Right cardiac atrium (tissue), 5 donors: ENCODE data around the gene MT1M. TPM values are rescaled to one million over a fixed set of nuclear protein-coding genes. Genes with fewer than 3 reads are reported as not detected.
"Not testable (repeated sequence)": the region's sequence is repeated elsewhere in the genome, so short reads cannot be mapped to it uniquely, and the experiment has no call there.

Experiments used
- ATAC-seq, 2 donors: fragments of 200-7000 bp; cut with Tn5 transposase; one replicate each; pipeline versions ENCODE4 v1.8.0 to v1.9.1; 2020; ENCODE audit warnings: moderate library complexity in 2 of 2, mild to moderate bottlenecking in 1 of 2
- DNase-seq, 3 donors: peaks; one replicate each; pipeline ENCODE4 v3.0.0-alpha.2; 2020
- H3K27ac ChIP-seq: one replicate; pipeline ENCODE4 v1.5.1; 2013; ENCODE audit warnings: mild to moderate bottlenecking, low read length, control low read depth, moderate library complexity
- H3K27me3 ChIP-seq: one replicate; pipeline ENCODE4 v1.6.1; 2013; ENCODE audit not compliant: control insufficient read depth, insufficient read depth
- H3K4me1 ChIP-seq: one replicate; pipeline ENCODE4 v1.6.1; 2013; ENCODE audit warnings: low read length; ENCODE audit not compliant: control insufficient read depth, insufficient read depth
- H3K4me3 ChIP-seq: one replicate; pipeline ENCODE4 v1.5.1; 2013; ENCODE audit warnings: low read length, control low read depth
- H3K9me3 ChIP-seq: one replicate; pipeline ENCODE4 v1.6.1; 2013; ENCODE audit warnings: low read length; ENCODE audit not compliant: control insufficient read depth
- WGBS: extraction: QIAGEN DNeasy Blood & Tissue Kit; methylation state at CpG from one replicate; pipeline ENCODE4 v1.1.7; 2013; 5-methylcytosine and 5-hydroxymethylcytosine counted together
- intact Hi-C, 4 donors: fragments of 100-400 bp; cut with DNase I; formaldehyde crosslinking; loops; one replicate each; pipeline versions ENCODE4 v1.11.0 to v1.14.0; 2022 to 2023
- polyA plus RNA-seq: library from polyadenylated mRNA; stranded (reverse); fragments of 200-250 nt; gene quantifications from one replicate; pipeline ENCODE4 v1.2.3, GENCODE V29; 2013
- total RNA-seq, 4 donors: library from RNA; stranded (reverse); fragmentation: NEBNext Ultra II Directional; extraction: Animal tissue kit (Norgen Biotek cat#: 25700); gene quantifications; one replicate each; pipeline ENCODE4 v1.2.1, GENCODE V29; 2021
- donor health status: healthy with polysubstance abuse.
- donor health status: DM: no; HTN: yes; CAD: no.
- donor health status: DM: no; HTN: no; CAD: no.
- donor health status: DM: no; HTN: yes; CAD: no; lungs with severe emphysema.
- donor health status: DM: yes; HTN: yes; CAD: no.

The MT1M gene
- total and polyA plus RNA-seq, 5 donors = 3.0 to 26.7 (median 7.8) TPM

DNA sequence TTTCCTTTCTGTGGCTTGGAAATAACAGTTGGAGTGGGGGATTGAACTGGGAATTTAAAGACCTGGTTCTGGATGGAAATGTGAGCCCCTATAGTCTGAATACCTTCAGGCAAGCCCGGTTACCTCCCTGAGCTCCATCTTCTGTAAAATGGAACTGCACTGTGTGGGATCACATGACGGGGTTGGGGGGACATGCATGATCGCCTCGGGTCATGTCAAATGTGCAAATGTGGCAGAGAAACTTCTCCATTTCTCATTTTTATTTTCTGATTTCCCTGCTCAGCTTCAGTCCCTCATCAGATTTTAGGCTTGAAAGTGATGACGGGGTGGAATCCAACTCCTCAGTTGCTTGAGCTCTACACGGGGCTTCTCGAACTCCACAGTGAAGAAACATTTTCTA lies 20.8 kb downstream of the MT1M start:
- WGBS = 73% methylated on average over 7 of the region's 7 CpGs
- intact Hi-C loops = no loop called here
- Histone ChIP-seq H3K4me3 (no peak overlapping the region), H3K27ac (no peak overlapping the region), H3K4me1 (no peaks in the 10 kb centered on the region), H3K27me3 (no peaks in the 10 kb centered on the region), H3K9me3 (no peaks in the 10 kb centered on the region)
- no peak for ATAC-seq
- DNase-seq = no peak

DNA sequence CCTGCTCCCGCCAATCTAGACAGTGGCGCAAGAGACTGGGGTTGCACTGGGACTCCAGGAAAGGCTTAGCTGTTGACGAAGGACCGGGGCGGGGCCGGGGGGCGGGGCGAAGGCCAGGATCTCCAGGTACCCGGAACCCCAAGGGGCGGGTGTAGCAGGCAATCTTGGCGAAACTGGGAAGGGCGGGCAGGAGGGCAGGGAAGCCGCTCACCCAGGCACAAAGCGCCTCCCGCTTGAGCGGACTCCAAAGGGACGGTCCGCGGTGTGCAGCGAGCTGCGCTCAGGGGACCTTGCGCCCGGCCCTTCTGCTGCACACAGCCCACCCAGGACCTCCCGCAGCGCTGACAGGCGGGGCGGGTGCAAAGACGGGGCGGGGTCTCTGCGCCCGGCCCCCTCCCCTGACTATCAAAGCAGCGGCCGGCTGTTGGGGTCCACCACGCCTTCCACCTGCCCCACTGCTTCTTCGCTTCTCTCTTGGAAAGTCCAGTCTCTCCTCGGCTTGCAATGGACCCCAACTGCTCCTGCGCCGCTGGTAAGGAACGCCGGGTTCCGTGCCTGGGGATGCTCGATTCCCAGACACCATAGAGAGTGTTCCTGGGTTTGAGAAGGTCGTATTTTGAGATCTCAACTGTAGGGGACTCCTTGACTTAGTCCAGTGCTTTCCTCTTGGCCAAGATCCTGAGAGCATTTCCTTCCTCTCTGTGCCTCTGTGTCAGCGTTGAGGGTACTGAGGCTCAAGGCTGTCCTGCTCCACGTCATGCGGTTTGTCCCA lies 25.3 kb downstream of the MT1M start, which contains the start of gene MT1F:
Gene MT1F (plus strand): TSS at position 405 of the 772 bp plus-strand sequence. CDS start 100 bp downstream, at position 505.
- 1% methylated on average over 46 of the region's 46 CpGs for WGBS
- Histone ChIP-seq H3K9me3 (no peaks in the 10 kb centered on the region), H3K4me1 (no peaks in the 10 kb centered on the region), H3K27ac (no peak within 1 kb of the TSS), H3K27me3 (no peaks in the 10 kb centered on the region), H3K4me3 (peak within 1 kb of the TSS; percentile 66)
- DNase-seq = peak; percentile 77 to 89 (median 88)
- peak; percentile 90 to 91 for ATAC-seq
- intact Hi-C loops = no loop called here

GRCh38 chr16:56658327-56658875 lies 25.9 kb downstream of the MT1M start:
- no peaks in the 10 kb centered on the region for H3K27me3 ChIP-seq
- ATAC-seq (no peak), DNase-seq (peak in 2 of 3 donors; percentile 75 to 82)
- no peaks in the 10 kb centered on the region for H3K4me1 ChIP-seq
- 35% methylated on average over 10 of the region's 10 CpGs for WGBS
- H3K27ac ChIP-seq = no peak overlapping the region
- peak overlapping the region; percentile 66 for H3K4me3 ChIP-seq
- intact Hi-C loops = no loop called here
- no peaks in the 10 kb centered on the region for H3K9me3 ChIP-seq

- intact Hi-C loops = no loop called here
- Histone ChIP-seq H3K4me1 (no peaks in the 10 kb centered on the region), H3K9me3 (no peaks in the 10 kb centered on the region), H3K27ac (no peak overlapping the region), H3K27me3 (no peaks in the 10 kb centered on the region), H3K4me3 (peak overlapping the region; percentile 1)
- ATAC-seq (no peak), DNase-seq (no peak)
- 11% methylated on average over 48 of the region's 48 CpGs for WGBS
Observed at GRCh38 chr16:56662357-56663354, 30.2 kb downstream of the MT1M start.

- Histone ChIP-seq H3K27me3 (no peaks in the 10 kb centered on the region), H3K4me1 (peaks cover under 1% of the 10 kb centered on the region), H3K9me3 (no peaks in the 10 kb centered on the region), H3K27ac (no peak overlapping the region), H3K4me3 (no peak overlapping the region)
- intact Hi-C loops = no loop called here
- ATAC-seq (no peak), DNase-seq (no peak)
- 93% methylated on average over 1 of the region's 1 CpG for WGBS
Observed at GRCh38 chr16:56664506-56664905, 32.0 kb downstream of the MT1M start.

DNA sequence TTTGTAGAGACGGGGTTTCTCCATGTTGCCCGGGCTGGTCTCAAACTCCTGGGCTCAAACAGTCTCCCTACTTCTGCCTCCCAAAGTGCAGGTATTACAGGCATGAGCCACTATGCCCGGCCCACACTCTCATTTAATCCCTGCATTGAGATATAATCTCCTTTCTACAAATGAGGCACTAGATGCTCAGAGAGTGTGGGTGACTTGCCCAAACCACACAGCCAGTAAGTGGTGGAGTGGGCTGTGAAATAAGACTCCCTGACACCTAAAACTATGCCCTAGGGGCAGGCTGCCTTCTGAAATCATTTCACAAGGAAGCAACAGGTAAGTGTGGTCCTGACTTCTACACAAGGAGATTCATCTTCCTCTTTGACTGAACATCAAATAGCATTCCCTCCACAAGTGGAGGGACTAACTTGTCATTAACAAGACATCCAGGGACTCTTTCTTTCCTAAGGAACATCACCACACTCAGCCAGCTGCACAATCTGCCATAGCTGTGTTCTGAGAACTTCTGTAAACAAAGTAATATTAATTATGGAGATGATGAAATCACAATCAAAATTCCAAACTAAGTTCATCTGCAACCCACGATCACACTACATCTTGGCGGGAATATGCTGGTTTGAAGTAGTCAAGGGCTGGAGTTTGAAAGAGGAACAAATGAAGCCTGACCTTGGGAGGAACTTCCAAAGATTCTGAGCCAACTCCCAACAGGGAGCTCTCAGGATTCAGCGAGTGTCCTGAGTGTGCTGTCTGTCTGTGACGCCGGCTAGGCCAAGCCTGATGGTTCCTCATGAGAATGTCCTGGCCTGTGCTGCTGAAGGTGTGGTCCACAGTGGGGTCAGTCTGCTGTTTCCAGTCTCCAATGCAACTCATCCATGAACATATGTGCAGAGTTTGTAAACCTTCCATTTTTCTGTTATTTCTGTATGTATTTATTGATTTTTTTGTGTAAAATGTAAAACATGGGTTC lies 33.1 kb downstream of the MT1M start:
- H3K27ac ChIP-seq, DNase-seq, H3K4me1 ChIP-seq, ATAC-seq, intact Hi-C loops, H3K9me3 ChIP-seq, H3K4me3 ChIP-seq, H3K27me3 ChIP-seq: not testable (repeated sequence)
- WGBS = 69% methylated on average over 8 of the region's 8 CpGs

GRCh38 chr16:56667581-56668571 lies 35.4 kb downstream of the MT1M start, which contains the start of gene MT1G:
TSS of gene MT1G (minus strand) at chr16:56668065. CDS start at chr16:56667993, 72 bp downstream.
- DNase-seq = peak; percentile 61 to 83 (median 77)
- H3K27ac ChIP-seq = no peak within 1 kb of the TSS
- H3K4me3 ChIP-seq = no peak within 1 kb of the TSS
- no peaks in the 10 kb centered on the region for H3K27me3 ChIP-seq
- H3K4me1 ChIP-seq = peaks cover 3% of the 10 kb centered on the region
- no peaks in the 10 kb centered on the region for H3K9me3 ChIP-seq
- peak; percentile 83 to 90 for ATAC-seq
- 11% methylated on average over 46 of the region's 46 CpGs for WGBS
- intact Hi-C loops = no loop called here

GRCh38 chr16:56669005-56669839 lies 36.8 kb downstream of the MT1M start, which contains the start of gene MT1H:
TSS of gene MT1H (plus strand) at chr16:56669814. CDS start at chr16:56669885, 71 bp downstream.
- peaks cover 3% of the 10 kb centered on the region for H3K4me1 ChIP-seq
- H3K27ac ChIP-seq = no peak within 1 kb of the TSS
- H3K4me3 ChIP-seq = no peak within 1 kb of the TSS
- ATAC-seq = peak; percentile 15 to 20
- 10% methylated on average over 38 of the region's 38 CpGs for WGBS
- H3K9me3 ChIP-seq = no peaks in the 10 kb centered on the region
- intact Hi-C loops = no loop called here
- H3K27me3 ChIP-seq = no peaks in the 10 kb centered on the region
- no peak for DNase-seq
